Measurements from ENCODE around the gene PPFIA2. TPM values are rescaled to one million over a fixed set of nuclear protein-coding genes. Genes with fewer than 3 reads are reported as not detected.
A peak's percentile ranks its signal among the peaks of the same experiment; 100 is the strongest.

PPFIA2 gene
- total and polyA plus RNA-seq, 3 donors from 2014 or later, result 10.5 to 22.1 (median 18.3) TPM

DNA sequence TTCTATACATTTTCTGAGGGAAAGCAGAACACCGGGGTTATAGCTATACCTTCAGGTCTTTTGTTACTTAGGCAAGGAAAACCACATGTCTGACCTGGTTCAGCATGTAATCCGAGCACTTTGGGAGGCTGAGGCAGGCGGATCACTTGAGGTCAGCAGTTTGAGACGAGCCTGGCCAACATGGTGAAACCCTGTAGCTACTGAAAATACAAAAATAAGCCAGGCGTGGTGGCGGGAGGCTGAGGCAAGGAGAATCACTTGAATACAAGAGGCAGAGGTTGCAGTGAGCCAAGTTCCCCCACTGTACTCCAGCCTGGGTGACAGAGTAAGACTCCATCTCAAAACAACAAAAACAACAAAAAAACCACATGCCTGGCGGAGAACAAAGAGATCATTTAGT lies 503.7 kb downstream of the PPFIA2 start:
- Histone ChIP-seq H3K9me3 (no peaks in the 10 kb centered on the region), H3K4me3 (no peak overlapping the region), H3K36me3 (ENCODE audit: low read depth, missing control alignments) (no peaks in the 10 kb centered on the region), H3K27me3 (no peaks in the 10 kb centered on the region), H3K27ac (no peak overlapping the region), H3K4me1 (no peaks in the 10 kb centered on the region)
- 87 to 95% methylated on average over 7 of the region's 7 CpGs for WGBS, 2 donors
- intact Hi-C loops (cut with DNase I; ENCODE audit: low total_unique reads), result no loop called here
- no peak for DNase-seq
- TF ChIP-seq, protein P1, sequence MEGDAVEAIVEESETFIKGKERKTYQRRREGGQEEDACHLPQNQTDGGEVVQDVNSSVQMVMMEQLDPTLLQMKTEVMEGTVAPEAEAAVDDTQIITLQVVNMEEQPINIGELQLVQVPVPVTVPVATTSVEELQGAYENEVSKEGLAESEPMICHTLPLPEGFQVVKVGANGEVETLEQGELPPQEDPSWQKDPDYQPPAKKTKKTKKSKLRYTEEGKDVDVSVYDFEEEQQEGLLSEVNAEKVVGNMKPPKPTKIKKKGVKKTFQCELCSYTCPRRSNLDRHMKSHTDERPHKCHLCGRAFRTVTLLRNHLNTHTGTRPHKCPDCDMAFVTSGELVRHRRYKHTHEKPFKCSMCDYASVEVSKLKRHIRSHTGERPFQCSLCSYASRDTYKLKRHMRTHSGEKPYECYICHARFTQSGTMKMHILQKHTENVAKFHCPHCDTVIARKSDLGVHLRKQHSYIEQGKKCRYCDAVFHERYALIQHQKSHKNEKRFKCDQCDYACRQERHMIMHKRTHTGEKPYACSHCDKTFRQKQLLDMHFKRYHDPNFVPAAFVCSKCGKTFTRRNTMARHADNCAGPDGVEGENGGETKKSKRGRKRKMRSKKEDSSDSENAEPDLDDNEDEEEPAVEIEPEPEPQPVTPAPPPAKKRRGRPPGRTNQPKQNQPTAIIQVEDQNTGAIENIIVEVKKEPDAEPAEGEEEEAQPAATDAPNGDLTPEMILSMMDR (IDR thresholded peaks at IDR 0.05), result no peak
- TF ChIP-seq POLR2A (IDR thresholded peaks at IDR 0.05), result no peak

GRCh38 chr12:81253360-81253759 lies 505.8 kb downstream of the PPFIA2 start:
- 88 to 94% methylated on average over 3 of the region's 3 CpGs for WGBS, 2 donors
- DNase-seq, result no peak
- no peaks in the 10 kb centered on the region for H3K9me3 ChIP-seq
- H3K36me3 ChIP-seq (ENCODE audit: low read depth, missing control alignments), result no peaks in the 10 kb centered on the region
- no peak overlapping the region for H3K4me3 ChIP-seq
- intact Hi-C loops (cut with DNase I; ENCODE audit: low total_unique reads), result no loop called here
- TF ChIP-seq, protein P1 (IDR thresholded peaks at IDR 0.05), result no peak
- TF ChIP-seq POLR2A (IDR thresholded peaks at IDR 0.05), result no peak
- H3K27ac ChIP-seq, result no peak overlapping the region
- H3K4me1 ChIP-seq, result no peaks in the 10 kb centered on the region
- no peaks in the 10 kb centered on the region for H3K27me3 ChIP-seq

GRCh38 chr12:81252228-81252627 lies 506.9 kb downstream of the PPFIA2 start:
- Histone ChIP-seq H3K9me3 (no peaks in the 10 kb centered on the region), H3K36me3 (ENCODE audit: low read depth, missing control alignments) (no peaks in the 10 kb centered on the region), H3K4me1 (no peaks in the 10 kb centered on the region), H3K4me3 (no peak overlapping the region), H3K27ac (no peak overlapping the region), H3K27me3 (no peaks in the 10 kb centered on the region)
- intact Hi-C loops (cut with DNase I; ENCODE audit: low total_unique reads), result no loop called here
- 94 to 97% methylated on average over 3 of the region's 3 CpGs for whole genome bisulfite sequencing, 2 donors
- no peak for DNase-seq
- TF ChIP-seq POLR2A (IDR thresholded peaks at IDR 0.05), result no peak
- TF ChIP-seq, protein P1 (IDR thresholded peaks at IDR 0.05), result no peak

GRCh38 chr12:81249976-81250375 lies 509.2 kb downstream of the PPFIA2 start:
- Histone ChIP-seq H3K4me3 (no peak overlapping the region), H3K9me3 (no peaks in the 10 kb centered on the region), H3K27me3 (no peaks in the 10 kb centered on the region), H3K36me3 (ENCODE audit: low read depth, missing control alignments) (no peaks in the 10 kb centered on the region), H3K4me1 (no peaks in the 10 kb centered on the region), H3K27ac (no peak overlapping the region)
- TF ChIP-seq POLR2A (IDR thresholded peaks at IDR 0.05), result no peak
- TF ChIP-seq, protein P1 (IDR thresholded peaks at IDR 0.05), result no peak
- intact Hi-C loops (cut with DNase I; ENCODE audit: low total_unique reads), result no loop called here
- DNase-seq, result no peak
- WGBS, 2 donors, result 89 to 91% methylated on average over 2 of the region's 2 CpGs

- H3K36me3 ChIP-seq (ENCODE audit: low read depth, missing control alignments), result no peaks in the 10 kb centered on the region
- no peaks in the 10 kb centered on the region for H3K4me1 ChIP-seq
- H3K9me3 ChIP-seq, result no peaks in the 10 kb centered on the region
- TF ChIP-seq, protein P1 (IDR thresholded peaks at IDR 0.05), result no peak
- no peak for TF ChIP-seq POLR2A (IDR thresholded peaks at IDR 0.05)
- H3K27me3 ChIP-seq, result no peaks in the 10 kb centered on the region
- DNase-seq, result no peak
- H3K27ac ChIP-seq, result peak overlapping the region; percentile 63 to 75
- H3K4me3 ChIP-seq, result no peak overlapping the region
- 43 to 51% methylated on average over 4 of the region's 4 CpGs for WGBS, 2 donors
- intact Hi-C loops (cut with DNase I; ENCODE audit: low total_unique reads), result no loop called here
Observed at GRCh38 chr12:81245907-81246570, 513.1 kb downstream of the PPFIA2 start.
